RWPE2 (cell line): ENCODE data around the gene SMIM22.
A peak's percentile ranks its signal among the peaks of the same experiment; 100 is the strongest.

Experiments
- ATAC-seq: fragments of 200-7000 bp; cut with Tn5 transposase; 3 replicates; pipeline ENCODE4 v1.9.1; 2021; ENCODE audit warnings: low read depth
- DNase-seq: peaks from one replicate; pipeline ENCODE4 v3.0.0-alpha.2; 2020; ENCODE audit warnings: low spot score
- H3K27ac ChIP-seq: fragments of 450-650 bp; 2 replicates; pipeline ENCODE4 v1.5.1; 2017; ENCODE audit warnings: mild to moderate bottlenecking; ENCODE audit not compliant: poor library complexity, severe bottlenecking
- H3K27me3 ChIP-seq: fragments of 250-450 bp; sonication (Bioruptor Pico); 2 replicates; pipeline ENCODE4 v1.5.1; 2021; ENCODE audit warnings: mild to moderate bottlenecking, moderate library complexity; ENCODE audit not compliant: insufficient read depth, poor library complexity, severe bottlenecking
- H3K36me3 ChIP-seq: fragments of 250-450 bp; sonication (Bioruptor Pico); 2 replicates; pipeline ENCODE4 v1.5.1; 2020; ENCODE audit warnings: low read depth, mild to moderate bottlenecking, moderate library complexity
- H3K4me1 ChIP-seq: fragments of 250-450 bp; sonication (Bioruptor Pico); 2 replicates; pipeline ENCODE4 v1.5.1; 2021; ENCODE audit warnings: mild to moderate bottlenecking, moderate library complexity; ENCODE audit not compliant: insufficient read depth, poor library complexity, severe bottlenecking
- H3K4me3 ChIP-seq: fragments of 250-450 bp; sonication (Bioruptor Pico); 2 replicates; pipeline ENCODE4 v1.5.1; 2021; ENCODE audit warnings: mild to moderate bottlenecking, moderate library complexity; ENCODE audit not compliant: severe bottlenecking
- H3K9me3 ChIP-seq: fragments of 250-450 bp; sonication (Bioruptor Pico); 2 replicates; pipeline ENCODE4 v1.5.1; 2021; ENCODE audit warnings: mild to moderate bottlenecking, moderate library complexity; ENCODE audit not compliant: severe bottlenecking
- TF ChIP-seq, protein P1 (sequence below): fragments of 450-650 bp; IDR thresholded peaks from one replicate; pipeline ENCODE4 v1.5.1; 2017; ENCODE audit warnings: mild to moderate bottlenecking, moderate library complexity; ENCODE audit not compliant: poor library complexity, severe bottlenecking

The SMIM22 gene

DNA sequence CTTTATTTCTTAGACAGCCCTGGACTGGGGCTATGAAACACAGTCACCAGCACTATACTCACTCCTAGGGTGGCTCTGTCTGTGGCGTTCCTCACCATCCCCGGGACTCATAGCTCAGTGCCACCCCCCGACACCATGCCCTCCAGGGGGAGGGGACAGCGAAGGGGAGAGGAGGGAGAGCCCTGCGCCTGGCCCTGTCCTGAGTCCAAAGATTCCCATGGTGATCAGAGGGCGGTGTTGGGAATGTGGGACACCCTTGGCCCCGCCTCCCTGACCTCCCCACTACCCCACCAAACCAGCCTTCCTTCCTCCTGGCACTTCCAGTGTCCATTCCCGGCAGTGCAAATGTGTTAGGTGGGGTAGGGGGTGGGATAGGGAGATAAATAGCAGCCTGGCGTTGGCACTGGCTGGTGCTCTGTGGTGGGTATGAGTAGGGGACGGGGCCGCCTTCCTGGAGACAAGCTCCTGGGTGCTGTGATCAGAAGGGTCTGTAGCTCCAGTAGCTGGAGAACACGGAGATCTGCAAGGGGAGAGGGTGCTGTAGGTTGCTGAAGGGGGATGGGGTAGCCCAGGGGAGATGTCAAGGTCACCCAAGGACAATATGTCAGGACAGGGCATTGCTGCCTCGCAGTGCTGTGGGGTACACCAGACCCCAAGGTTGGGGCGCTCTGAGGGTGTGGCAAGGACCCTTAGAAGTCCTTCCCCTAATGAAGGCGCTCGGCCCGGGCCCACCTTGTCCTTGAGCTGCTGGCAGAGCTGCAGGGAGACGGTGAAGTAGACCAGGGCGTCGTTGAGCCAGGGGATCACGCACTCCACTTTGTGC lies 2.0 kb downstream of the SMIM22 start:
- no peaks in the 10 kb centered on the region for H3K27me3 ChIP-seq
- ATAC-seq, result no peak
- no peak for DNase-seq
- H3K4me3 ChIP-seq, result no peak overlapping the region
- H3K9me3 ChIP-seq, result no peaks in the 10 kb centered on the region
- H3K27ac ChIP-seq, result no peak overlapping the region
- no peaks in the 10 kb centered on the region for H3K36me3 ChIP-seq
- H3K4me1 ChIP-seq, result peaks cover 9% of the 10 kb centered on the region
- TF ChIP-seq, protein P1, sequence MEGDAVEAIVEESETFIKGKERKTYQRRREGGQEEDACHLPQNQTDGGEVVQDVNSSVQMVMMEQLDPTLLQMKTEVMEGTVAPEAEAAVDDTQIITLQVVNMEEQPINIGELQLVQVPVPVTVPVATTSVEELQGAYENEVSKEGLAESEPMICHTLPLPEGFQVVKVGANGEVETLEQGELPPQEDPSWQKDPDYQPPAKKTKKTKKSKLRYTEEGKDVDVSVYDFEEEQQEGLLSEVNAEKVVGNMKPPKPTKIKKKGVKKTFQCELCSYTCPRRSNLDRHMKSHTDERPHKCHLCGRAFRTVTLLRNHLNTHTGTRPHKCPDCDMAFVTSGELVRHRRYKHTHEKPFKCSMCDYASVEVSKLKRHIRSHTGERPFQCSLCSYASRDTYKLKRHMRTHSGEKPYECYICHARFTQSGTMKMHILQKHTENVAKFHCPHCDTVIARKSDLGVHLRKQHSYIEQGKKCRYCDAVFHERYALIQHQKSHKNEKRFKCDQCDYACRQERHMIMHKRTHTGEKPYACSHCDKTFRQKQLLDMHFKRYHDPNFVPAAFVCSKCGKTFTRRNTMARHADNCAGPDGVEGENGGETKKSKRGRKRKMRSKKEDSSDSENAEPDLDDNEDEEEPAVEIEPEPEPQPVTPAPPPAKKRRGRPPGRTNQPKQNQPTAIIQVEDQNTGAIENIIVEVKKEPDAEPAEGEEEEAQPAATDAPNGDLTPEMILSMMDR, result no peak

DNA sequence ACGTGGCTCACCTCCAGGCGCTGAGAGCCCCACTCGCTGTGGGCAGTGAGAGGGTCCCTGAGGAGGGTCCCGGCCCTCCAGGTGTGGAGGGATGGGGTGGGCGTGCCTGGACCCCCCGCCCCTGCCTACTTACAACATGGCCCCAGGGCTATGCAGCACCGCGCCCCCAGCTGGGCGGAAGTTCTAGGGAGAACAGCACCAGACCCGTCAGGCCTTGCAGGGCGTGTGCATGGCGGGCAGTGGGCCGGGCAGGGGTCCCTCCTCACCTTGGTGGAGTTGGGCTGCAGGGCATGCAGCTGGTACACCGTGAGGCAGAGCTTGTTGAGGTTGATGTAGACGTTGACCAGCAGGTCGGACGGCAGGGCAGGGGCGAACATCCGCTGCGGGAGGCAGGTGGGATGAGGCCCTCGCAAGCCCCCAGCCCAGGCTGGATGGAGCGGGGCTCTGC lies 2.7 kb downstream of the SMIM22 start:
- Histone ChIP-seq H3K4me3 (no peak overlapping the region), H3K27ac (no peak overlapping the region), H3K27me3 (no peaks in the 10 kb centered on the region), H3K4me1 (peaks cover 9% of the 10 kb centered on the region), H3K36me3 (no peaks in the 10 kb centered on the region), H3K9me3 (no peaks in the 10 kb centered on the region)
- ATAC-seq, result no peak
- TF ChIP-seq, protein P1, result no peak
- DNase-seq, result no peak

DNA sequence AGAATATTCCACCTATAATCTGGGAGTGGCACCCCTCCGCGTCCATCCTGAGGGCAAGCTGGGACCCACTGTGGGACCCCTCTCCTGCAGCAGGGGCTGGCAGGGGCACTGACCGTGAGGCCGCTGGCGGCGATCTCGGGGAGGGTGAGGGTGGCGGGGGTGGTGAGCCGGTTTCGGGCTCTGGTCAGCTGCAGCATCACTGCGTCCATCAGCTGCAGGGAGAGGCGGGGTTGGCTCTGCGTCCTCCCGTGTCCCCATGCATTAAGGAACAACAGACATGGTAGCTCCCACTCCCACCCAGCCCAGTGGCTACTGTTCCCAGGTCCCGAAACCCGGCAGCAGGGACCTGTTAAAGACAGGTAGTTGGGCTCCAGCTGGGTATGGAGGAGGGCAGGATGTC lies 3.3 kb downstream of the SMIM22 start:
- DNase-seq, result no peak
- TF ChIP-seq, protein P1, result no peak
- no peaks in the 10 kb centered on the region for H3K36me3 ChIP-seq
- H3K27me3 ChIP-seq, result no peaks in the 10 kb centered on the region
- H3K4me3 ChIP-seq, result no peak overlapping the region
- H3K9me3 ChIP-seq, result no peaks in the 10 kb centered on the region
- no peak for ATAC-seq
- no peak overlapping the region for H3K27ac ChIP-seq
- peaks cover 9% of the 10 kb centered on the region for H3K4me1 ChIP-seq

DNA sequence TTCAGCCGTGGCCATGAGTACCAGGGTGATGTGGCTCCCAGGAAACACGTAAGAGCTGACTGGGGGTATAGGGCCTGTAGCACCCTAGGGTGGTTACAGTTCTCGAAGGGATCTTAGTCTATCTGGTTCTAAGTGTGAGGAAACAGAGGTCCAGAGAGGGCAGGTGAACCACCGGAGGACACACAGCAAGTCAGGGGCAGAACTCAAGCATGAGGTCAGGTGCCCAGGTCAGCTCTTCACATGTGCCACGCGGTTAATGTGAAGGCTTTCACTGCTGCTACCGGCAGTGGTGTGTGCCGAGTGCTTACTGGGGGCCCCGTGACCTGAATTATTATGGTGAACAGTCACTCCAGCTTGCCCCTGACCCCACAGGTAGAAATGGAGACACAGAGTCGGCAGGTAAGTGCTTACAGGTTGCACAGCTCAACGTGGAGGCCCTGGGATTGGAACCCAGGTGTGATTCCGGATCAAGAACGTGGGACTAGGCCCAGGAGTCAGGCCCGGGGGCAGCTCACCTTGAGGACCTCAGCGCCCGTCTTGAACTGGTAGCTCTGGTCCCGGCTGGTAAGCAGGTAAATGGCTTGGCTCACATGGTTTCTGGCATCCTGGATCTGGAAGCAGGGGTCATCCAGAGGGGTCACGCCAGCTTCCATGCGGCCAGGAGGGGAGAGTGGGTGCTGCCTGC lies 4.1 kb downstream of the SMIM22 start:
- Histone ChIP-seq H3K4me1 (peaks cover 9% of the 10 kb centered on the region), H3K36me3 (no peaks in the 10 kb centered on the region)
- no peak for ATAC-seq

More for the DNA sequence above, 4.1 kb downstream of the SMIM22 start:
- TF ChIP-seq, protein P1, result no peak
- Histone ChIP-seq H3K27me3 (no peaks in the 10 kb centered on the region), H3K4me3 (no peak overlapping the region), H3K9me3 (no peaks in the 10 kb centered on the region), H3K27ac (peak overlapping the region; percentile 78)
- no peak for DNase-seq
